ENCODE measurements around the gene ATG7. TPM values are rescaled to one million over a fixed set of nuclear protein-coding genes. Genes with fewer than 3 reads are reported as not detected.

The ATG7 gene
- total and polyA plus RNA-seq, 4 donors, result 7.4 to 53.8 (median 15.6) TPM

DNA sequence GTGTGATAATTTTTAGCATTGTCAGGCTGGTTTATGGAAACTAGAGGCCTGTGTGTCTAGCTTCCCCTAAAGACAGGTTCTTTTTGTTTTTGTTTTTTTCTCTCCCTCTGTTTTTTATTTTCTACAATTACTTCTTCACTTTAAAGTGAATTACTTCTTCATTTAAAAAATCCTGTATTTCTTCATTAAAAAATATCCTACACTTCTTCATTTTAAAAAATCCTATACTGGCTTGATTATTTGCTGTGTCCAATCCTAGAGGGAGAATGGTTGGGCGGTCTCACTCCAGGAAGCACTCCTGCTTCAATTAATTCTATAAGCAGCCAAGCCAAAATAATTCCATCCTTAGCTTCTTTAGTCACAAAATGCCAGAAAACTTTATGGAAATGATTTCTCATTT, 11.8 kb downstream of the ATG7 start:
- WGBS, result 97% methylated on average over 1 of the region's 1 CpG
- H3K36me3 ChIP-seq (ENCODE audit: control insufficient read depth in 4 of 4, insufficient read depth in 3 of 4, low read depth in 1 of 4, low read length in 3 of 4), result peaks cover 0 to 11% (median 8%) of the 10 kb centered on the region in 4 donors
- no peak overlapping the region for H3K27ac ChIP-seq (ENCODE audit: low read depth in 1 of 2, low read length in 2 of 2)
- no peak overlapping the region for H3K4me3 ChIP-seq (ENCODE audit: low read depth in 1 of 3, low read length in 3 of 3)
- H3K9ac ChIP-seq (ENCODE audit: low read depth in 1 of 2, low read length in 2 of 2), result no peak overlapping the region
- no peak for DNase-seq (ENCODE audit: low spot score)
- peaks cover 0 to 6% (median 1%) of the 10 kb centered on the region in 4 donors for H3K4me1 ChIP-seq (ENCODE audit: control insufficient read depth in 4 of 4, insufficient read depth in 4 of 4, low read length in 3 of 4)
- no peaks in the 10 kb centered on the region for H3K9me3 ChIP-seq (ENCODE audit: control insufficient read depth in 4 of 4, low read length in 3 of 4)
- no peaks in the 10 kb centered on the region for H3K27me3 ChIP-seq (ENCODE audit: control insufficient read depth in 4 of 4, insufficient read depth in 4 of 4, low read length in 3 of 4)
- TF ChIP-seq HNF4A (conservative IDR thresholded peaks at IDR 0.05), result no peak
- TF ChIP-seq YY1 (IDR thresholded peaks at IDR 0.05), result no peak
- TF ChIP-seq TAF1 (conservative IDR thresholded peaks at IDR 0.05), result no peak
- no peak for TF ChIP-seq RAD21 (IDR thresholded peaks at IDR 0.05)
- no peak for TF ChIP-seq MAX (IDR thresholded peaks at IDR 0.05)
- TF ChIP-seq, protein P1, sequence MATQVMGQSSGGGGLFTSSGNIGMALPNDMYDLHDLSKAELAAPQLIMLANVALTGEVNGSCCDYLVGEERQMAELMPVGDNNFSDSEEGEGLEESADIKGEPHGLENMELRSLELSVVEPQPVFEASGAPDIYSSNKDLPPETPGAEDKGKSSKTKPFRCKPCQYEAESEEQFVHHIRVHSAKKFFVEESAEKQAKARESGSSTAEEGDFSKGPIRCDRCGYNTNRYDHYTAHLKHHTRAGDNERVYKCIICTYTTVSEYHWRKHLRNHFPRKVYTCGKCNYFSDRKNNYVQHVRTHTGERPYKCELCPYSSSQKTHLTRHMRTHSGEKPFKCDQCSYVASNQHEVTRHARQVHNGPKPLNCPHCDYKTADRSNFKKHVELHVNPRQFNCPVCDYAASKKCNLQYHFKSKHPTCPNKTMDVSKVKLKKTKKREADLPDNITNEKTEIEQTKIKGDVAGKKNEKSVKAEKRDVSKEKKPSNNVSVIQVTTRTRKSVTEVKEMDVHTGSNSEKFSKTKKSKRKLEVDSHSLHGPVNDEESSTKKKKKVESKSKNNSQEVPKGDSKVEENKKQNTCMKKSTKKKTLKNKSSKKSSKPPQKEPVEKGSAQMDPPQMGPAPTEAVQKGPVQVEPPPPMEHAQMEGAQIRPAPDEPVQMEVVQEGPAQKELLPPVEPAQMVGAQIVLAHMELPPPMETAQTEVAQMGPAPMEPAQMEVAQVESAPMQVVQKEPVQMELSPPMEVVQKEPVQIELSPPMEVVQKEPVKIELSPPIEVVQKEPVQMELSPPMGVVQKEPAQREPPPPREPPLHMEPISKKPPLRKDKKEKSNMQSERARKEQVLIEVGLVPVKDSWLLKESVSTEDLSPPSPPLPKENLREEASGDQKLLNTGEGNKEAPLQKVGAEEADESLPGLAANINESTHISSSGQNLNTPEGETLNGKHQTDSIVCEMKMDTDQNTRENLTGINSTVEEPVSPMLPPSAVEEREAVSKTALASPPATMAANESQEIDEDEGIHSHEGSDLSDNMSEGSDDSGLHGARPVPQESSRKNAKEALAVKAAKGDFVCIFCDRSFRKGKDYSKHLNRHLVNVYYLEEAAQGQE (IDR thresholded peaks at IDR 0.05), result no peak
- no peak for TF ChIP-seq CTCF (IDR thresholded peaks at IDR 0.05; ENCODE audit: low read depth, low read length, missing input control)
- no peak for TF ChIP-seq RXRA (IDR thresholded peaks at IDR 0.05)
- TF ChIP-seq, protein P2, sequence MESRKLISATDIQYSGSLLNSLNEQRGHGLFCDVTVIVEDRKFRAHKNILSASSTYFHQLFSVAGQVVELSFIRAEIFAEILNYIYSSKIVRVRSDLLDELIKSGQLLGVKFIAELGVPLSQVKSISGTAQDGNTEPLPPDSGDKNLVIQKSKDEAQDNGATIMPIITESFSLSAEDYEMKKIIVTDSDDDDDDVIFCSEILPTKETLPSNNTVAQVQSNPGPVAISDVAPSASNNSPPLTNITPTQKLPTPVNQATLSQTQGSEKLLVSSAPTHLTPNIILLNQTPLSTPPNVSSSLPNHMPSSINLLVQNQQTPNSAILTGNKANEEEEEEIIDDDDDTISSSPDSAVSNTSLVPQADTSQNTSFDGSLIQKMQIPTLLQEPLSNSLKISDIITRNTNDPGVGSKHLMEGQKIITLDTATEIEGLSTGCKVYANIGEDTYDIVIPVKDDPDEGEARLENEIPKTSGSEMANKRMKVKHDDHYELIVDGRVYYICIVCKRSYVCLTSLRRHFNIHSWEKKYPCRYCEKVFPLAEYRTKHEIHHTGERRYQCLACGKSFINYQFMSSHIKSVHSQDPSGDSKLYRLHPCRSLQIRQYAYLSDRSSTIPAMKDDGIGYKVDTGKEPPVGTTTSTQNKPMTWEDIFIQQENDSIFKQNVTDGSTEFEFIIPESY (IDR thresholded peaks at IDR 0.05), result no peak
- TF ChIP-seq FOXA1 (IDR thresholded peaks at IDR 0.05), result no peak
- no peak for TF ChIP-seq JUND (IDR thresholded peaks at IDR 0.05)
- TF ChIP-seq EGR1 (IDR thresholded peaks at IDR 0.05; ENCODE audit: low read depth in 2 of 2), result no peak
- TF ChIP-seq HNF4G (IDR thresholded peaks at IDR 0.05), result no peak
- TF ChIP-seq FOXA2 (IDR thresholded peaks at IDR 0.05), result no peak

DNA sequence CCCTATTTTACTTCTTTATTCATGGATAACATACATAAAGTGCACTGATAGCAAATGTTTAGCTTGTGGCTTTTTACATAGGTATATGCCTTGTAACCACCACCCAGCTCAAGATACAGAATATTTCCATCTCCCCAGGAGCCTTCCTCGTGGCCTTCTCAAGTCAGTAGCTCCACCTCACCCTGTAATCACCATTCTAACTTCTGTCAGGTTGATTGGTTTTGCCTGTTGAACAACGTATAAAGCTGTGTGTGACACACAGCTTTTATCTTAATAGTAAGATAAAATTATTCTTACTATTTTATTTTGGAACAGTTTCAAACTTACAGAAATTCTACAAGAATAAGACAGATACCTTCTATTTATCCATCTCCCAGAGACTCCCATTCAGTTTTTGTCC, 13.3 kb downstream of the ATG7 start:
- H3K9me3 ChIP-seq (ENCODE audit: control insufficient read depth in 4 of 4, low read length in 3 of 4), result no peaks in the 10 kb centered on the region
- no peak for TF ChIP-seq RAD21 (IDR thresholded peaks at IDR 0.05)
- TF ChIP-seq RXRA (IDR thresholded peaks at IDR 0.05), result no peak
- no peak for TF ChIP-seq HNF4G (IDR thresholded peaks at IDR 0.05)
- H3K36me3 ChIP-seq (ENCODE audit: control insufficient read depth in 4 of 4, insufficient read depth in 3 of 4, low read depth in 1 of 4, low read length in 3 of 4), result peaks cover 0 to 11% (median 8%) of the 10 kb centered on the region in 4 donors
- H3K4me1 ChIP-seq (ENCODE audit: control insufficient read depth in 4 of 4, insufficient read depth in 4 of 4, low read length in 3 of 4), result peaks cover 0 to 6% (median 1%) of the 10 kb centered on the region in 4 donors
- 93% methylated on average over 2 of the region's 2 CpGs for WGBS
- H3K9ac ChIP-seq (ENCODE audit: low read depth in 1 of 2, low read length in 2 of 2), result no peak overlapping the region
- no peaks in the 10 kb centered on the region for H3K27me3 ChIP-seq (ENCODE audit: control insufficient read depth in 4 of 4, insufficient read depth in 4 of 4, low read length in 3 of 4)
- H3K4me3 ChIP-seq (ENCODE audit: low read depth in 1 of 3, low read length in 3 of 3), result no peak overlapping the region
- DNase-seq (ENCODE audit: low spot score), result no peak
- H3K27ac ChIP-seq (ENCODE audit: low read depth in 1 of 2, low read length in 2 of 2), result no peak overlapping the region
